HK-2 (cell line): ENCODE measurements around the gene HHLA2.

ENCODE experiments used
- DNase-seq: peaks from one replicate; pipeline ENCODE4 v3.0.0-alpha.2; 2018; ENCODE audit not compliant: unreplicated experiment

The HHLA2 gene

DNA sequence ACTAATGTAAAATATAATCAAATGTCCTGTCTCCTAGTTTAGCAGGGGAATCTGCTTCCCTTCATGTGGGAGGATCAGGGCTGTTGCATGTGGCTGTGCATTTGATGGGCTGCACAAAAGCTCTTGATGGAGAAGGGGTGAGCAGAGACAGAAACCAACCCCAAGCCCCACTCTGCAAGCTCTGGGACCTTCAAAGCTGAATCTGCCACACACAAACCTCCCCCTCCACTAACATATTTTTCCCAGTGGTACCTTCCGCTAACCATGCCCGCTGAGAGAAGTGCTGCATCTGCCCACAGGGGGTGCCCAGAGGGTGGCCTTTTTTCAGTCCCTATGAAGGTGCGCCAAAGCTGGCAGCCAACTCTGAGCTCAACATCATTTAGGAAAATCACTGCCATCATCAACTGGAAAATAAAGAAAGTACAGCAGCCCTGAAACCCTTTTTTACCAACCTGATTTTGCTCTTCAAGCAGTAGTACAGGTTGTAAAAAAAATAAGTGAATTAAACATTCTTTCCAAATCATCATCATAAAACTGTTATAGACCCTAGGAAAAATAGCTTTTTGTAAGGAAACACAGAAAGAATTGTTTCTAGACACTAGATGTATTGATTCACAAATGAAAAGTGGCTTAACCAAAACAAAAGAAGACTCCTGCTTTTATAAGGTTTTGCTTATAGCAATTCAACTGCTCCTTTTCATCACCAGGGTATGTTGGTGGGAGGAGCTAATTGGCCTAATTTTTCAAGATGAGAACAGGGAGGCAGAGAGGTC lies 97.0 kb downstream of the HHLA2 start:
- no peak for DNase-seq

DNA sequence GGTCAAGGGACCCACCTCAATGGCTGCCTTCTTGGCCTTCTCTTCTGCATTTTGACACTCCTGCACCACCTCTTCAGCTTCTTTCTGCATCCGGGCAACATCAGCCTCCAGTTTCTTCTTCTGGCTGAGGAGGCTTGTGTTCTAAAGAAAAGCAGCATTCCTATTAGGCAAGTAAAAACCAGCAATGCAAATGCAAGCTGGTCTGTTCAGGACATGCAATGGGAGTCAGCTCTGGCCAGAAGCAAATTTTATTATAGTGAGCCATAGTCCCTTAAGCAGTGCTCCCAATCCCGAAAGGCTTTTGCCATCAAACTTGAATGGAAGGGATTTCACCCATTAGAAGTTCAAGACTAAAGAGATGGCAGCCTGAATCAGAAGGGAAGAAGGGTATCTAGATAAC lies 97.7 kb downstream of the HHLA2 start:
- DNase-seq = no peak

DNA sequence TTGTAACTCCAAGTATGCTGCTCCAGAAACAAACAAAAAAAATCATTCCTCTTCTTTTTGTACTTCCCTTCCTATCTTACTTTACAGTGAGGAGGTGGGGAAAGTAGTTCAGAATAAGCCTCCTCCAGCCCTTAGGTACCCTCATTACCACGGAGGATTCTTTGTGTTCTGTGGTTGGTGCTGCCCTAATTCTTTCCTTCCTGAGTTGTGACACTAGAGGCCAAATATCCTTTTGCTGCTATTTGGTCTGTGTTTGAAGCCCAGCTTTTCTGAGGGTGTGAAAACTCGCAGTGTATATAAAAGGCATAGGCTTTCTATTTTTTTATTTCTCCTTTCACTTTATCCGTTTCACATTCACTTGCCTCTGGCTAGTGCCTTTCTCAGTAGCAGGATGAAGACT lies 98.2 kb downstream of the HHLA2 start:
- DNase-seq = no peak

DNA sequence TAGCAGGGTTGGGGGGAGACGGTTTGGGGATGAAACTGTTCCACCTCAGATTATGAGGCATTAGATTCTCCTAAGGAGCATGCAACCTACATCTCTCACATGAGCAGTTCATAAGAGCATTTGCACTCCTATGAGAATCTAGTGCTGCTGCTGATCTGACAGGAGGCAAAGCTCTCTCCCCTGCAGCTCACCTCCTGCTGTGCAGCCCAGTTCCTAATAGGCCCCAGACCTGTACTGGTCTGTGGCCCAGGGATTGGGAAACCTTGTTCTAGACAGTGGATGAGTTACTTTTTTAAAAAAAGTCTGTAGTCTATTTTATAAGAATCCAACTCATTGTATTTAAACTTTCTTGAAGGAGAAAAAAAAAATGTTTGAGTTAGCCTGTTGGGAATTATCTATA lies 100.0 kb downstream of the HHLA2 start:
- DNase-seq = no peak

- DNase-seq = no peak
Measured at GRCh38 chr3:108398510-108398909, 102.2 kb downstream of the HHLA2 start.

DNA sequence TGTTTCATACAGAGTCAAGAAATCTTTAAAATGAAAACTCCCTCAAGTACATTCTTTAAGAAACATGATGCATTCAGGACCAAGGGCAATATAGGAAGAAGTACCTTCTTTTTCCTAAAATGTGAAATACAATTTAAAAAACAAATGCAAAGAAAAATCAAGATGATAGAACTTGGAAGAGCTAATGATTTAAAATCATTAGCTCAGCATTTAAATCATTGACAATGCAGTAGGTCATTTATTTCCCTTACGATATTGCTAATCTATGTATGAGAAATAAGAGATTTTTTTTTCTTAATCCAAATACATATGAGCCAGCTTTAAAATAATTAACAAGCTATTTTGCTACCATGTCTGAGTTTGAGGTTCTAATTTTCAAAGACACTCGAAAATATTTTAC lies 105.5 kb downstream of the HHLA2 start:
- DNase-seq = no peak

DNA sequence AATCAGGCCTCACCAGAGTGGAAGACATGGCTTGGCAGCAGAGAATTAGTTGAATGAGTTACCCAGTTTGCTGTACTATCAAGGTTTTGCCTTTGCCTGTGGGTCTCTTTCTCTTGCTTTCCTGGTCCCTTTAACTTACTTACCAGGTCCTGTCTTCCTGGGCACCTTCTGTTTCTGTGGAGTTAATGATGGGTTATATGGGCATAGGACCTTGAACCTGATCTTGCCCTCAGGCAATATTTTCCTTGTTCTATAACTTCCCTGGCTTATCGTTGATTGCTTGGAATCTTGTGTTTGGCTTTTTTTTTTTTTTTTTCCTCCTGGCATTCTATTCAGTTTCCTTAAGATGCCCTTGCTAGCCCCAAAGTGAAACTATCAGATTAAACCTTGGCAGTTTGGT lies 106.8 kb downstream of the HHLA2 start:
- no peak for DNase-seq

- DNase-seq = no peak
Measured at GRCh38 chr3:108403686-108404345, 107.5 kb downstream of the HHLA2 start.

GRCh38 chr3:108404368-108404767 lies 108.0 kb downstream of the HHLA2 start:
- DNase-seq = no peak

DNA sequence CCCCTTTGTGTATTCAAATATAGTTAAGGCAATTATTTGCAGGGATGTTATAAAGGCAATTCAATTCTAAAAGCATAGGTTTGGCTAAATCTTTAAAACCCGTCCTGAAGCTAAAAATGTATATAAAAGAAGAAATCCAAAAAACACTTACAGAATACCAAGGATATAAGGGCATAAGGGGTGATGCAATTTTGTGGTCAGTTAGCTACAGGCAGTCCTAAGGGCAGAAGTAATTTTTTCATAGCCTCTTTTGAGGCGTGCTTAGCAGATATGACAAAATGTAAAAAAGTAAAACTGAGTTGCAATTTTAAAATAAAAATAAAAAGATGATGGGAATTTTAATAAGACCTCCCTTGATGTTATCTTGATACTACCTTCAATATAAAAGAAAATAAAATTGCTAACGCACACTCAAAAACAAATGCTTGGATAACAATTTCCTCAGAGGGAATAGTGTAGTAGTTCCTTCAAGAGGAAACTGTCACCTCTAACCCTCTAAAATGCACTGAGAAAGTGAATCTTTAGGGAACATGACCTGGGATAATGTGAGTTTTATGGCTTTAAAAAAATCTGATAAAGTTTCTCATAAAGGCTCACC lies 109.8 kb downstream of the HHLA2 start:
- no peak for DNase-seq

- no peak for DNase-seq
Measured at GRCh38 chr3:108406661-108407206, 110.4 kb downstream of the HHLA2 start.

DNA sequence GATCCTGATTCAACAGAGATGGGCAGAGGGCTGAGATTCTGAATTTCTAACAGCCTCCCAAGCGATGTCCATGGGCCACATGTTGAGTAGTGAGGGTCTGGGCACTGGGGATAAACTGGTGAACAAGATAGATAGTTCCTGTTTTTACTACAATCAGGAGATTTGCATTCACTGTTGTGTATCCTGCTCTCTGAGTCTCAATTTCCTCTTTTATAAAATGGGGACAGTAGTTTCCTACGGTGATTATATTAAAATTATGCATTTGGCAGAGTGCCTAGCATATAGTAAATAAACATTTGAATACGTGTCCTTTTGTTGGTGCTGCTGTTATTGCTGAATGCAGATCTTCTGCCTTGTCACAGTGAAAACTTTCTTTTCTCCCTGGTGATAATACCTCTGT lies 111.5 kb downstream of the HHLA2 start:
- no peak for DNase-seq

- no peak for DNase-seq
Measured at GRCh38 chr3:108408883-108409799, 112.8 kb downstream of the HHLA2 start.

- no peak for DNase-seq
Measured at GRCh38 chr3:108409800-108410178, 113.4 kb downstream of the HHLA2 start.

DNA sequence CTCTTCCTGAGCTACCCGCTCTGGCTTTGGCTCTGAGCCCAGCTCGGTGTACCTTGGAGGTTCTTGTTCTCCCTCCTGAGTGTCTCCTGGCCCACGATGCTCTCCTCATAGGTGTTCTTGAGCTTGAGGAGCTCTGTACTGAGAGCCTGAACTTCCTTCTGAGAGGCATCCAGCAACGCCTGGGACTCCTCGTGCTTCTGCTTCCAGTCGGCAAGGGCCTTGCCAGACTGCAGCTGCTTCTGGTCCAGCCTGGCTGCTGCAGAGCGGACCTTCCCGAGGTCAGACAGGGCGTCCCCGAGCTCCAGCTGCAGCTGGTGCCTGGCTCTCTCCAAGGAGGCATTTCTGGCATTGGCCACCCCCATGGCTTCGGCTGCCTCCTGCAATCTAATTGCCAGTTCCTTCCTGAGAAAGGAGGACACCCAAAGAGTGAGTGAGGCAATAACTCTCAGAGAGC lies 114.2 kb downstream of the HHLA2 start:
- DNase-seq = no peak

GRCh38 chr3:108412121-108412750 lies 115.9 kb downstream of the HHLA2 start:
- no peak for DNase-seq

GRCh38 chr3:108414007-108414406 lies 117.7 kb downstream of the HHLA2 start:
- no peak for DNase-seq

DNA sequence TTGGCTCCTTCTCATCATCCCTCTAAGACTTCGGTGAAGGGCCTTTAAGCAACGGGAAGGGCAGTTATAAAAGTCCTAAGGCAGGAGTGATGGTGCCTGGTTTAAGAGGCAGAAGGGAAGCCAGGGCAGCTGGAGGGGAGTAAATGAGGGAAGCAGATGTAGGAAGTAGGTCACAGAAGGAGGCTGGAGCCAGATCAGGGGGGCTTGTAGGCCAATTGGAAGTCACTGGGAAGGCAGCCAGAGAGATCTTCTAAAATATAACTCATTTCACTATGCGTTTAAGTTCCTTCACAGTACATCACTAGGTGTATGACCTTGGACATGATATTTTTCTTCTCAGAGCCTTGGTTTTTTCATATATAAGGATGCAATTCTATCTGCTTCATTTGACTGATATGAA lies 119.3 kb downstream of the HHLA2 start:
- DNase-seq = no peak

DNA sequence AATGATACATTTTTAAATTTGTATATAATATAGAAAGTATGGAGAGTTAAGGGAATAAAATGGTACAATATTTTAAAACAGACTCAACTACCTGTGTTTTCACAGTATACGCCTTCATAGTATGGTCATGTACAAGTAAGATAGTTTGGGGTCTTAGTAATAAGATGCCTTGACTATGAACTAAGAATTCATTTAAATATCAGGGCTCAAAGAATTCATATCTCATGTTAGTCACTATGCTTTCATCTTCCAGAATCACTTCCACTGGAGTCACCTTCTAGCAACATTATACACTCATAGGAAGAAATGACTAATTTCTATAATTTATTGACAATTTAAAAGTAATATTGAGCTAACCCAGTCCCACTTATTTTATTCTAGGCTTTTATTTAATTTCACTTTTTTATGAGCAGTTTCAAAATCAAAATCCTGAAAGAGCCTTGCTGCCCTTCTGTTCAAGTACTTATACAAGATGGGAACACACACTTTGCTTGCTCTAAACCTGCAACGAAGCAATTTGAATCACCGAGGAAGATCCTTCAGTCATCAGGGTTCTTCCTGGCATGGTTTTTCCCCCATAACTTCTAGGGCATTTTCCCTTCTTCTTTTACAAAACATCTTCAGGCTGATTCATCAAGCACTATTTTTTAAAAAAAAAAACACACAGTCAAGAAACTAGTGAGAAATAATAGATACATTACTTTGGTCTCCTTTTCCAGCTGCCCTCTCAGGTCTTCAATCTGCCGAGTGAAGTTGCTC lies 119.9 kb downstream of the HHLA2 start:
- DNase-seq = no peak

DNA sequence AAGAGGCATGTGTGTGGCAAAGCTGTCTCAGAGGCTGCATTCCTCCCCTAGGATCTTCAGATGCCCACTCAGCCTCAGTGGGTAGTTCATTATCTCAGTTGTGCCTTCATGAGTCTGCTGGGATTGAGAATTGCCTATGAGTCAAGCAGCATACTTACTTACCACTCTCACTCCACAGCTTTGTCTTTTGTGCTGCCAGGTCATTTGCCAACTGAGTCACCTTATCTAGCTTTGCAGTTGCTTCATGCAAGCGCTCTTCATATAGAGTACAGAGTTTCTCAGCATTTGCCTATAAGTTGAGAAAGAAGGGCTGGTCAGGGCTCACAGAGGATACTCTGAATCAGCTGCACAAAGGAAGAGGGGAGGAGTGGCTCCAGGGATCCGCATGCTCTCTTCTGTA lies 124.6 kb downstream of the HHLA2 start:
- peak; percentile 1 for DNase-seq
